ENCODE results near the gene SUZ12. TPM values are rescaled to one million over a fixed set of nuclear protein-coding genes. Genes with fewer than 3 reads are reported as not detected.
A peak's percentile ranks its signal among the peaks of the same experiment; 100 is the strongest.
"Not testable (repeated sequence)": the region's sequence is repeated elsewhere in the genome, so short reads cannot be mapped to it uniquely, and the experiment has no call there.

The SUZ12 gene
- total RNA-seq = 10 to 100 TPM; 19.9 to 32.1 (median 23.8) TPM

DNA sequence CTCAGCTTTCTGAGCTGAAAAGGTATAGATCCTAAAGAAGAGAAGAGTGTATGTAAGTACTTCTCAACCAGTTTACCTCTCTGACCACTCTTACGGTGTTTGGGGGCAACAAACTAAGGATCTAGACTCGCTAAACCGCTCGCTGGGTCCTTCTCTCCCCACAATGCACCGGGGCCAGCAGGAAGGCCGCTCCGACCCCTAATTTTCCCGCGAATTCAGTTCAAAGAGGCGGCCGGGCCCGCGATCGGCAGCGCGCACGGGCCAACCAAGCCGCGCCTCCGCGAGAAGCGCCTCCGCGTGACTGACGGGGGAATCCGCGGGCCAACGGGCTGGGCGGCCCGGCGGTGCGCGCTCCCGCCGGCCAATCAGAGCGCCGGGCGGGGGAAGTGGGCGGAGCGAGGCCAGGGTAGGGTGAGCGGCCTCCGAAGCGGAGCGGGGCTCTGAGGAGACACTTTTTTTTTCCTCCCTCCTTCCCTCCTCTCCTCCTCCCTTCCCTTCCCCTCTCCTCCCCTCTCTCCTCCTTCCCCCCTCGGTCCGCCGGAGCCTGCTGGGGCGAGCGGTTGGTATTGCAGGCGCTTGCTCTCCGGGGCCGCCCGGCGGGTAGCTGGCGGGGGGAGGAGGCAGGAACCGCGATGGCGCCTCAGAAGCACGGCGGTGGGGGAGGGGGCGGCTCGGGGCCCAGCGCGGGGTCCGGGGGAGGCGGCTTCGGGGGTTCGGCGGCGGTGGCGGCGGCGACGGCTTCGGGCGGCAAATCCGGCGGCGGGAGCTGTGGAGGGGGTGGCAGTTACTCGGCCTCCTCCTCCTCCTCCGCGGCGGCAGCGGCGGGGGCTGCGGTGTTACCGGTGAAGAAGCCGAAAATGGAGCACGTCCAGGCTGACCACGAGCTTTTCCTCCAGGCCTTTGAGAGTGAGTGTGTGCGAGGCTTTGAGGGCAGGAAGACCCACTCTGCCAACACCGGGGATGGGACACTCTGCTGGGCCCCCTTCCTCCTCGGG lies at the start of gene SUZ12:
SUZ12 (plus strand) TSS at position 393 of the 995 bp plus-strand sequence; CDS start at position 633, 240 bp downstream.
- H3K27me3 ChIP-seq; intact Hi-C loops (cut with DNase I); H3K9me3 ChIP-seq; H3K4me1 ChIP-seq; H3K36me3 ChIP-seq: not testable (repeated sequence)
- Histone ChIP-seq H3K4me3 (replicated peaks in 1 of 3) (peak within 1 kb of the TSS; percentile 47 to 98 (median 83)), H3K27ac (peak within 1 kb of the TSS; percentile 79 to 92 (median 79))
- peak in 1 of 2 donors; percentile 70 for TF ChIP-seq POLR2A (IDR thresholded peaks at IDR 0.05)
- 0 to 1% methylated on average over 49 to 51 of the region's 93 CpGs for WGBS, 2 donors
- peak; percentile 82 to 84 for DNase-seq

- no peaks in the 10 kb centered on the region for H3K4me1 ChIP-seq
- H3K27ac ChIP-seq = no peak overlapping the region
- DNase-seq = no peak
- H3K4me3 ChIP-seq (replicated peaks in 1 of 3) = no peak overlapping the region
- H3K36me3 ChIP-seq = peaks cover 53 to 86% of the 10 kb centered on the region in 2 donors
- intact Hi-C loops (cut with DNase I) = no loop called here
- TF ChIP-seq CTCF (IDR thresholded peaks at IDR 0.05) (no peak), POLR2A (IDR thresholded peaks at IDR 0.05) (no peak)
- no peaks in the 10 kb centered on the region for H3K27me3 ChIP-seq
- WGBS, 2 donors = 89 to 93% methylated on average over 4 of the region's 4 CpGs
- no peaks in the 10 kb centered on the region for H3K9me3 ChIP-seq
Observed at GRCh38 chr17:31888124-31888523, 48.7 kb upstream of the SUZ12 start.

DNA sequence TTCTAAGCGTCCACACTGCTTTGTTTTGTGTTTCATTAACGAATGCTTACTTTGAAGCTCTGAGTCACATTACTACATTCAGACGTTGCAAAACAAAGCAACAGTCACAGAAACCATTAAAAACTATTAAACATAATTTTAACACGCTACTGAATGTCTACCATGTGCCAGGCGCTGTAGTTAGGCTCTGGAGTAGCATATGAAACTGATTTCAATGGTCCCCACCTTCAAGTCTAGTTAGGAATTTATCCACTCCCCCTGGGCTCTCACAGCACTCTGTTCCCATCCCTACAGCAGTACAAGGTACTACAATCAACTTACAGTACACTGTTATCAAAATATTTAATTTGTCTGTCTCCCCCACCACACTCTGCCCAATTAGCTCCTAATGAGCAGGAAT lies 35.9 kb upstream of the SUZ12 start:
- TF ChIP-seq POLR2A (IDR thresholded peaks at IDR 0.05) (no peak), CTCF (IDR thresholded peaks at IDR 0.05) (no peak)
- H3K36me3 ChIP-seq = peaks cover 14 to 21% of the 10 kb centered on the region in 2 donors
- peaks cover 8 to 9% of the 10 kb centered on the region in 2 donors for H3K4me1 ChIP-seq
- H3K27ac ChIP-seq = peak overlapping the region in 1 of 3 donors; percentile 60
- no peaks in the 10 kb centered on the region for H3K27me3 ChIP-seq
- intact Hi-C loops (cut with DNase I) = loop anchor here (5.0 kb wide), 1 partner anchor 344 kb away; no protein-coding TSS in a partner anchor
- H3K9me3 ChIP-seq = no peaks in the 10 kb centered on the region
- 11 to 12% methylated on average over 5 of the region's 5 CpGs for WGBS, 2 donors
- peak overlapping the region; percentile 11 to 56 (median 49) for H3K4me3 ChIP-seq (replicated peaks in 1 of 3)
- no peak for DNase-seq

DNA sequence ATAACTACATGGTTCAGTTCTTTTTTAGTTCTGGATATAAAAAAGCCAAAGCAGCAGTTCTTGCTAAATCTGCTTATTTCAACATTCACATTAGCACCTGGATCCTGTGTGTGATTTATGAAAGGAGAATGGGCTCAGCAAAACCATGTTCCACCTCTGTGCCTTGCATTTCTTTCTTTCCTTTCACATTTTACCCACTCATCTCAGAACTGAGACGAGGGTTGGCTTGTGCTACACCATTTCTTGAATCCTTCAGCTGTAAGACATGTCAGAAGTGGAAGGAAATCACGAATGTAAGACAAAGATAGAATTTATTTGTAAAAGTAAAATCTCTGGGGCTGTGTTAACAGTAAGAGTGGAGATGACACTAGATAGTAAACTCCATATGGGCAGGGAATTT lies 34.1 kb upstream of the SUZ12 start:
- Histone ChIP-seq H3K27ac (no peak overlapping the region), H3K27me3 (no peaks in the 10 kb centered on the region), H3K4me3 (replicated peaks in 1 of 3) (no peak overlapping the region), H3K36me3 (peaks cover 10 to 12% of the 10 kb centered on the region in 2 donors), H3K9me3 (no peaks in the 10 kb centered on the region), H3K4me1 (peaks cover 8 to 9% of the 10 kb centered on the region in 2 donors)
- DNase-seq = no peak
- intact Hi-C loops (cut with DNase I) = loop anchor here (5.0 kb wide), 1 partner anchor 345 kb away; no protein-coding TSS in a partner anchor
- TF ChIP-seq CTCF (IDR thresholded peaks at IDR 0.05) (no peak), POLR2A (IDR thresholded peaks at IDR 0.05) (no peak)
- WGBS, 2 donors = 83 to 90% methylated on average over 2 of the region's 2 CpGs

DNA sequence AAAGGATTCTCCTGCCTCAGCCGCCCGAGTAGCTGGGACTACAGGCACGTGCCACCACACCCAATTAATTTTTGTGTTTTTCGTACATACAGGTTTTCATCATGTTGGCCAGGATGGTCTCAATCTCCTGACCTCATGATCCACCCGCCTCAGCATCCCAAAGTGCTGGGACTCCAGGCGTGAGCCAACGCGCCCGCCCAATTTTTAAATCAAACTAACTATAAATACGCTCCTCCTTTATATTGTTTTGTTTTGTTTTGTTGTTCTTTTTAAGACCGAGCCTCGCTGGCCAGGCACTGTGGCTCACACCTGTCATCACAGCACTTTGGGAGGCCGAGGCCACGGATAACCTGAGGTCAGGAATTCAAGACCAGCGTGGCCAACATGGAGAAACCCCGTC lies 33.4 kb upstream of the SUZ12 start:
- no peak overlapping the region for H3K27ac ChIP-seq
- intact Hi-C loops (cut with DNase I) = loop anchor here (5.0 kb wide), 1 partner anchor 346 kb away; no protein-coding TSS in a partner anchor
- no peak for DNase-seq
- no peaks in the 10 kb centered on the region for H3K27me3 ChIP-seq
- no peak overlapping the region for H3K4me3 ChIP-seq (replicated peaks in 1 of 3)
- TF ChIP-seq CTCF (IDR thresholded peaks at IDR 0.05) = no peak
- TF ChIP-seq POLR2A (IDR thresholded peaks at IDR 0.05) = no peak
- peaks cover 6% of the 10 kb centered on the region in 2 donors for H3K36me3 ChIP-seq
- 95 to 97% methylated on average over 16 of the region's 16 CpGs for WGBS, 2 donors
- H3K9me3 ChIP-seq = no peaks in the 10 kb centered on the region
- H3K4me1 ChIP-seq = peaks cover 8 to 9% of the 10 kb centered on the region in 2 donors

All from thyroid gland (tissue), 4 donors.